H1 (cell line): Measurements from ENCODE around the gene ZBED4. TPM values are rescaled to one million over a fixed set of nuclear protein-coding genes. Genes with fewer than 3 reads are reported as not detected.

ENCODE experiments used
- CTCF ChIA-PET: fragments of 300-600 bp; sonication (Branson Sonifier 250); formaldehyde crosslinking; loops from one replicate; lab custom pipeline; 2021; ENCODE audit not compliant: partially characterized antibody; lab: Charles Lee
- POLR2A ChIA-PET: fragments of 300-600 bp; sonication (Branson Sonifier 250); formaldehyde crosslinking; loops from one replicate; lab custom pipeline; 2021; ENCODE audit warnings: inconsistent platforms; ENCODE audit not compliant: partially characterized antibody; lab: Charles Lee
- DNase-seq, 2 experiments: peaks; one replicate each; pipeline versions ENCODE4 v3.0.0 to v3.0.0-alpha.2; 2010 to 2022; ENCODE audit warnings: low spot score in 2 of 2, low read depth in 1 of 2, mixed read lengths in 1 of 2
- FAIRE-seq: peaks from 2 replicates; lab custom pipeline; 2011; peaks lifted over from hg19 to GRCh38; lab: Jason Lieb, UNC
- H2AFZ ChIP-seq: 2 replicates; pipeline ENCODE4 v1.8.1; 2012; ENCODE audit warnings: low read length, inconsistent platforms
- H2AK5ac ChIP-seq: 2 replicates; pipeline ENCODE4 v1.6.1; 2013; ENCODE audit warnings: low read depth, low read length
- H2BK120ac ChIP-seq: replicated peaks from 2 replicates; pipeline ENCODE3; 2013; ENCODE audit warnings: low read depth, low read length, inconsistent platforms
- H2BK12ac ChIP-seq: 2 replicates; pipeline ENCODE4 v1.6.1; 2013; ENCODE audit warnings: low read depth, low read length
- H2BK15ac ChIP-seq: 2 replicates; pipeline ENCODE4 v1.6.1; 2013; ENCODE audit warnings: low read length
- H2BK20ac ChIP-seq: 2 replicates; pipeline ENCODE4 v1.6.1; 2013; ENCODE audit warnings: low read length
- H2BK5ac ChIP-seq: 2 replicates; pipeline ENCODE4 v1.6.1; 2013; ENCODE audit warnings: low read depth, low read length
- H3K14ac ChIP-seq: 2 replicates; pipeline ENCODE4 v1.6.1; 2013; ENCODE audit warnings: inconsistent platforms; ENCODE audit not compliant: insufficient read length
- H3K18ac ChIP-seq: 2 replicates; pipeline ENCODE4 v1.6.1; 2013; ENCODE audit warnings: low read length; ENCODE audit errors: extremely low read depth
- H3K23ac ChIP-seq: 2 replicates; pipeline ENCODE4 v1.6.1; 2013; ENCODE audit warnings: inconsistent platforms; ENCODE audit not compliant: insufficient read length
- H3K23me2 ChIP-seq: 2 replicates; pipeline ENCODE4 v1.6.1; 2013; ENCODE audit warnings: low read depth, low read length
- H3K27ac ChIP-seq: 2 replicates; pipeline ENCODE4 v1.6.1; 2011; ENCODE audit warnings: low read depth, low read length, inconsistent platforms
- H3K27me3 ChIP-seq, 4 experiments: replicated peaks in 1 of 4; 1 replicate in 1 of 4; 2 replicates in 3 of 4; pipeline versions ENCODE4 v1.6.1 to v1.8.1; 2011 to 2013; ENCODE audit warnings: low read length in 3 of 4, mild to moderate bottlenecking in 3 of 4, inconsistent platforms in 2 of 4, mixed read lengths in 2 of 4, moderate library complexity in 1 of 4; ENCODE audit not compliant: control insufficient read depth in 3 of 4, insufficient read depth in 3 of 4; ENCODE audit errors: extremely low read depth in 1 of 4
- H3K36me3 ChIP-seq, 4 experiments: 2 replicates each; pipeline versions ENCODE4 v1.6.1 to v1.8.1; 2011 to 2013; ENCODE audit warnings: mild to moderate bottlenecking in 4 of 4, low read length in 3 of 4, moderate library complexity in 2 of 4, control low read depth in 1 of 4, inconsistent platforms in 1 of 4; ENCODE audit not compliant: insufficient read depth in 4 of 4, control insufficient read depth in 2 of 4
- H3K4ac ChIP-seq: replicated peaks from 2 replicates; pipeline ENCODE3; 2013; ENCODE audit warnings: low read length, low read depth, mixed read lengths, inconsistent platforms; ENCODE audit not compliant: insufficient read length
- H3K4me1 ChIP-seq, 4 experiments: replicated peaks in 1 of 4; 1 replicate in 1 of 4; 2 replicates in 3 of 4; pipeline versions ENCODE4 v1.6.1 to v1.8.1; 2011 to 2013; ENCODE audit warnings: low read length in 3 of 4, inconsistent platforms in 2 of 4, mixed read lengths in 1 of 4; ENCODE audit not compliant: insufficient read depth in 4 of 4, control insufficient read depth in 3 of 4
- H3K4me2 ChIP-seq, 2 experiments: 2 replicates each; pipeline versions ENCODE4 v1.6.1 to v1.8.1; 2011 to 2013; ENCODE audit warnings: low read depth in 2 of 2, low read length in 2 of 2, control low read depth in 1 of 2, inconsistent platforms in 1 of 2, mild to moderate bottlenecking in 1 of 2; ENCODE audit not compliant: insufficient read depth in 1 of 2
- H3K4me3 ChIP-seq, 4 experiments: fragments of 200-600, 300-600 bp in 1 of 4; sonication (generic), shearing (Covaris generic), sonication (Bioruptor Twin) in 1 of 4; 2 replicates each; pipeline versions ENCODE4 v1.5.1 to v1.8.1; 2011 to 2016; ENCODE audit warnings: low read length in 4 of 4, low read depth in 3 of 4, control low read depth in 2 of 4, inconsistent platforms in 2 of 4, mild to moderate bottlenecking in 2 of 4, mixed read lengths in 1 of 4, moderate library complexity in 1 of 4; ENCODE audit not compliant: insufficient read depth in 2 of 4; ENCODE audit errors: extremely low read depth in 1 of 4
- H3K56ac ChIP-seq: replicated peaks from 2 replicates; pipeline ENCODE3; 2013; ENCODE audit warnings: low read depth, mild to moderate bottlenecking, mixed read lengths, low read length, inconsistent platforms; ENCODE audit not compliant: insufficient read length
- H3K79me1 ChIP-seq: 2 replicates; pipeline ENCODE4 v1.6.1; 2013; ENCODE audit warnings: low read depth, low read length, control low read depth
- H3K79me2 ChIP-seq, 2 experiments: 2 replicates each; pipeline versions ENCODE4 v1.6.1 to v1.8.1; 2012 to 2013; ENCODE audit warnings: low read length in 2 of 2, mild to moderate bottlenecking in 2 of 2, inconsistent platforms in 1 of 2; ENCODE audit not compliant: insufficient read depth in 2 of 2, control insufficient read depth in 1 of 2
- H3K9ac ChIP-seq, 4 experiments: replicated peaks in 1 of 4; 1 replicate in 1 of 4; 2 replicates in 3 of 4; pipeline versions ENCODE4 v1.6.1 to v1.8.1; 2011 to 2013; ENCODE audit warnings: low read depth in 3 of 4, low read length in 3 of 4, control low read depth in 2 of 4, mild to moderate bottlenecking in 2 of 4, moderate library complexity in 2 of 4, inconsistent platforms in 1 of 4; ENCODE audit errors: extremely low read depth in 1 of 4
- H3K9me3 ChIP-seq, 2 experiments: 2 replicates each; pipeline versions ENCODE4 v1.6.1 to v1.8.1; 2012 to 2013; ENCODE audit warnings: mild to moderate bottlenecking in 2 of 2, moderate library complexity in 2 of 2, control low read depth in 1 of 2, inconsistent platforms in 1 of 2, low read depth in 1 of 2, low read length in 1 of 2, mixed read lengths in 1 of 2; ENCODE audit not compliant: insufficient read depth in 2 of 2
- H4K20me1 ChIP-seq, 2 experiments: replicated peaks in 1 of 2; 2 replicates each; pipeline versions ENCODE3 to v1.8.1; 2011 to 2013; ENCODE audit warnings: inconsistent platforms in 2 of 2, low read length in 2 of 2, mild to moderate bottlenecking in 1 of 2; ENCODE audit not compliant: insufficient read depth in 2 of 2, control insufficient read depth in 1 of 2
- H4K5ac ChIP-seq: 2 replicates; pipeline ENCODE4 v1.6.1; 2013; ENCODE audit warnings: low read length, low read depth, mixed read lengths, inconsistent platforms; ENCODE audit not compliant: insufficient read length
- H4K8ac ChIP-seq: 2 replicates; pipeline ENCODE4 v1.8.0; 2013; ENCODE audit warnings: mild to moderate bottlenecking, moderate library complexity, low read length, inconsistent platforms; ENCODE audit not compliant: insufficient read depth; ENCODE audit errors: extremely low read depth
- H4K91ac ChIP-seq: replicated peaks from 2 replicates; pipeline ENCODE3; 2013; ENCODE audit warnings: low read length, mixed read lengths, inconsistent platforms; ENCODE audit not compliant: insufficient read length
- ATF3 ChIP-seq: IDR thresholded peaks from 2 replicates; pipeline ENCODE4 v1.6.1; 2011; ENCODE audit warnings: low read depth, mild to moderate bottlenecking, low read length; ENCODE audit not compliant: insufficient read depth
- EGR1 ChIP-seq: IDR thresholded peaks from 2 replicates; pipeline ENCODE4 v1.6.1; 2011; ENCODE audit warnings: low read depth, low read length, borderline replicate concordance
- FOSL1 ChIP-seq: IDR thresholded peaks from 2 replicates; pipeline ENCODE4 v1.6.1; 2011; ENCODE audit warnings: mild to moderate bottlenecking, low read depth, low read length, moderate library complexity; ENCODE audit not compliant: insufficient read depth
- GTF2F1 ChIP-seq: IDR thresholded peaks from 2 replicates; pipeline ENCODE4 v1.6.1; 2012; ENCODE audit warnings: low read depth, low read length, improper control_type of control experiment, borderline replicate concordance
- JUN ChIP-seq: IDR thresholded peaks from 2 replicates; pipeline ENCODE4 v1.6.1; 2011; ENCODE audit warnings: low read depth, mild to moderate bottlenecking, improper control_type of control experiment, low read length
- RBBP5 ChIP-seq: IDR thresholded peaks from 2 replicates; pipeline ENCODE4 v1.7.1; 2012; ENCODE audit warnings: low read depth, mild to moderate bottlenecking, inconsistent platforms, low read length, moderate library complexity, borderline replicate concordance
- SP4 ChIP-seq: IDR thresholded peaks from 2 replicates; pipeline ENCODE4 v1.6.1; 2012; ENCODE audit warnings: low read length, inconsistent platforms
- TBP ChIP-seq: IDR thresholded peaks from 2 replicates; pipeline ENCODE4 v1.6.1; 2011; ENCODE audit warnings: low read depth, low read length, improper control_type of control experiment
- TCF12 ChIP-seq: IDR thresholded peaks from 2 replicates; pipeline ENCODE4 v1.6.1; 2011; ENCODE audit warnings: low read depth, mild to moderate bottlenecking, low read length
- USF2 ChIP-seq: IDR thresholded peaks from 2 replicates; pipeline ENCODE4 v1.6.1; 2011; ENCODE audit warnings: low read length, improper control_type of control experiment
- WGBS, 2 experiments: shearing (Covaris generic) in 1 of 2; methylation state at CpG; one replicate each; pipeline versions ENCODE4 v1.1.6 to v1.1.7; 2013 to 2015; ENCODE audit warnings: low lambda C conversion rate in 2 of 2, mixed read lengths in 2 of 2, inconsistent platforms in 1 of 2, low coverage in 1 of 2, missing lambda C conversion rate in 1 of 2; ENCODE audit not compliant: insufficient replicate concordance in 2 of 2, insufficient coverage in 1 of 2, insufficient read length in 1 of 2; ENCODE audit errors: extremely low coverage in 1 of 2, missing lambda C conversion rate in 1 of 2; 5-methylcytosine and 5-hydroxymethylcytosine counted together
- polyA plus RNA-seq, 7 experiments: library from polyadenylated mRNA; depleted of rRNA in 3 of 7; stranded (reverse) in 5 of 7; unstranded in 2 of 7; fragments of >200 nt in 5 of 7; fragments of 200-250 nt in 2 of 7; gene quantifications; 1 replicate in 5 of 7; 2 replicates in 1 of 7; 4 replicates in 1 of 7; pipeline versions ENCODE4 v1.2.1 to v1.2.3, GENCODE V29; 2011 to 2013; ENCODE audit warnings: missing spikeins in 2 of 7, mixed read lengths in 2 of 7
- total RNA-seq: library from RNA; stranded (reverse); fragmentation: NEBNext Ultra II Directional; extraction: Animal tissue kit (Norgen Biotek cat#: 25700); gene quantifications from 2 replicates; pipeline ENCODE4 v1.2.1, GENCODE V29; 2021

Gene ZBED4
- total and polyA plus RNA-seq, 2 of the 8 experiments (the other 6 are each of a cell fraction or from before 2014, with no cell fraction given), result 11.0 to 28.3 TPM

DNA sequence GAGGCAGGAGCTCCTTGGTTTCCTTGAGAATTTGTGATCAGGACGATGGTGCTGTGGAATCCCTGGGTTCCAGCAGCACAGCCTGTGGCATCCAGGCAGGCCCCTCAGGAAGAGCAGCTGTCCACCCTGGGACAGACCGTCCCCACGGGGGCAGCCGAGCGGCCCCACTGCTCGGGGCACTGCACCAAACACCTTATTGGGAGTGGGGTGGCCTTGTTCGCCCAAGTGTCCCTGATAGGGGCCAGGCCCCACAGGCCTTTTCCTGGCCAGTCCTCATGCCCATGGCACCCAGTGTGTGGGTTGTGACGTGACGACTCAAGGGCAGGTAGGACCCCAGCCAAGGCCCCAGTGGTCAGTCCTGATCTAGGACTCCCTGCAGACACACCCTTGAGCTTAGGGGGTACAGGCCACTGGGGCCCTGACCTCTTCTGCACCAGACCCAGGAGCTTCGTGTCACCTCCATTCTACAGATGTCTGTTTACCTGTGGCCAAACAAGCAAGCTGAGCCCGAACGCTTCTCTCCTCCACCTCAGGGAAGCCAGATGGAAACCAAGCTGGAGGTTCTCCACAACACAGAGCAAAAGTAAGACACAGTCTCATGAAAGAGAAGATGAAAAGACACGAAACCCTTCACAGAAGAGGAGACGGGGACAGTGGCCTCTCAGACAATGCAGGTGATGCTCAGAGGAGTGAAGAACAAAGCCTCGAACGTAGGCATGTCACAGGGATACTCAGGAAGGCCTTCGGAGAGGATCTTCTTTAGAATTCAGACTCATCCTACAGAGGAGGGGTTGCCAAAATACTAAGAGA lies 24.4 kb upstream of the ZBED4 start:
- DNase-seq (no peak), FAIRE-seq (no peak)
- H3K23me2 ChIP-seq, result peaks cover 9% of the 10 kb centered on the region; the same call in 1 of the 2 replicates
- H3K18ac ChIP-seq, result no peak overlapping the region
- H3K27me3 ChIP-seq, result no peaks in the 10 kb centered on the region; a peak in 1 of 7 replicates
- peaks cover 22 to 26% of the 10 kb centered on the region in 2 experiments for H3K9me3 ChIP-seq
- H2BK12ac ChIP-seq, result no peak overlapping the region
- CTCF ChIA-PET, result interaction anchor here (0.6 to 1.4 kb wide), 6 partner anchors 12 to 869 kb away, joined by 3 to 4 read pairs (median 3); no protein-coding TSS in a partner anchor
- H4K8ac ChIP-seq, result no peak overlapping the region
- peaks cover 19 to 28% of the 10 kb centered on the region in 2 experiments for H3K79me2 ChIP-seq
- no peak overlapping the region for H3K4ac ChIP-seq
- no peak overlapping the region for H4K91ac ChIP-seq
- no peak overlapping the region for H3K4me3 ChIP-seq
- no peak overlapping the region for H2AK5ac ChIP-seq
- POLR2A ChIA-PET, result interaction anchor here (0.6 kb wide), 2 partner anchors 27 to 69 kb away, joined by 3 read pairs; no protein-coding TSS in a partner anchor
- no peak overlapping the region for H2BK120ac ChIP-seq
- WGBS, 2 experiments, result 95% methylated on average over 17 of the region's 17 CpGs; no CpG with 5 or more reads in 1 of the 2 experiments
- H3K27ac ChIP-seq, result no peak overlapping the region
- H3K23ac ChIP-seq, result no peak overlapping the region
- no peak overlapping the region for H3K9ac ChIP-seq
- no peak overlapping the region for H2BK15ac ChIP-seq
- H2AFZ ChIP-seq, result no peak overlapping the region
- no peak overlapping the region for H3K14ac ChIP-seq
- no peak overlapping the region for H3K56ac ChIP-seq
- H3K79me1 ChIP-seq, result peaks cover 17% of the 10 kb centered on the region
- peaks cover 0 to 4% (median 0%) of the 10 kb centered on the region in 4 experiments; a peak in 3 of 8 replicates for H3K36me3 ChIP-seq
- no peak overlapping the region for H4K5ac ChIP-seq
- H4K20me1 ChIP-seq, result peaks cover 18 to 23% of the 10 kb centered on the region in 2 experiments
- H2BK20ac ChIP-seq, result no peak overlapping the region
- H2BK5ac ChIP-seq, result no peak overlapping the region
- peaks cover 0 to 9% (median 7%) of the 10 kb centered on the region in 4 experiments; a peak in 5 of 7 replicates for H3K4me1 ChIP-seq
- no peak overlapping the region for H3K4me2 ChIP-seq
- TF ChIP-seq EGR1 (no peak), GTF2F1 (no peak), JUN (no peak), TBP (no peak), FOSL1 (no peak), SP4 (no peak), RBBP5 (no peak), TCF12 (no peak), ATF3 (no peak), USF2 (no peak)
